Measurements from ENCODE around the gene LOXL1.

The LOXL1 gene

DNA sequence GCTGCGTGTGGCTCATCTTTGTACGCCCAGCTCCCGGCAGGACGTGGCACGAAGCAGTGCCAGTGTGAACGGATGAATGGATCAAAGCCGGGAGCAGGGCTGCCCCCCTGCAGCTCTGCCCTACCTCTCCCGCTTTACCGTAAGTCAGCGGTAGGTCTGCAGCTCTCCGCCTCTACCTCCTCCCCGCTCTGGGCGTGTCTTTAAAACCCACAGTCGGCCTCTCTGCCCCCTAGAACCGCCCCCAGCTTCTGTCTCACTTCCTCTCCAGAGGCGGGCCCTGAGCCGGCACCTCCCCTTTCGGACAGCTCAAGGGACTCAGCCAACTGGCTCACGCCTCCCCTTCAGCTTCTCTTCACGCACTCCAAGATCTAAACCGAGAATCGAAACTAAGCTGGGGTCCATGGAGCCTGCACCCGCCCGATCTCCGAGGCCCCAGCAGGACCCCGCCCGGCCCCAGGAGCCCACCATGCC lies 68.2 kb downstream of the LOXL1 start, which contains the start of gene PML:
Gene PML (plus strand): TSS at position 304 of the 471 bp plus-strand sequence. CDS start 97 bp downstream, at position 401.
- DNase-seq (ENCODE audit: low spot score), result peak; percentile 97

DNA sequence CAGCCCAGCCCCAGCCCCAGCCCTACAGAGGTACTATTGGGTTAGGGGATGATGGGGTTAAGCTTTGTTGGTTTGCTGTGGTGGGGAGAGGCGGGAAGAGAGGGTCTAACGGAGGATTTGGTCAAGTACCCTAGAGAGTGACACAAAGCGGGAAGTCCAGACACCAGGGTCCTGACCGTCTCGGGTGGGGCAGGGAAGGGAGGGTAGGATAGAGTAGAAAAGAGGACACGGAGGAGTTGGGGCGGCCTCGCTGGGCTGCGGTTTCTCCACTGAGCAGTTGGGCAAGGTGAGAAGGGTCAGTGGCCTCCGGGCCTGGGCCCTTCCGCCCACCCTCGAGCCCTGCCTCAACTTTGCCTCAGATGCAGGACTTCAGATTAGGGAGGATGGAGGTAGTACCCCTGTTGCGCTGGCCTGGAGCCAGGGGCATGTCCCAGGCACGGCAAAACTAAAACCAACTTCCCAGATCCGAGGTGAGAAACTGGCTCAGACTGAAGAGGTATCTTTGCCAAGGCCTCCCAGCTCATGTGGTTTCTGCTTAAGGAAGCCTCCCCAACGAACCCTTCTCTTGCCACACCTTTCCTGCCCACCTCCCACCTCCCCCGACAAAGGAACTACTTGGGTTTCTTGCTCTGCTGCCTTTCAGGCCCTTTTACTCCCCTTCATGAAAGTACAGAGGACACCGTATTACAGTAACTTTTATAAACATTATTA lies 68.8 kb downstream of the LOXL1 start:
- DNase-seq (ENCODE audit: low spot score), result peak; percentile 14

DNA sequence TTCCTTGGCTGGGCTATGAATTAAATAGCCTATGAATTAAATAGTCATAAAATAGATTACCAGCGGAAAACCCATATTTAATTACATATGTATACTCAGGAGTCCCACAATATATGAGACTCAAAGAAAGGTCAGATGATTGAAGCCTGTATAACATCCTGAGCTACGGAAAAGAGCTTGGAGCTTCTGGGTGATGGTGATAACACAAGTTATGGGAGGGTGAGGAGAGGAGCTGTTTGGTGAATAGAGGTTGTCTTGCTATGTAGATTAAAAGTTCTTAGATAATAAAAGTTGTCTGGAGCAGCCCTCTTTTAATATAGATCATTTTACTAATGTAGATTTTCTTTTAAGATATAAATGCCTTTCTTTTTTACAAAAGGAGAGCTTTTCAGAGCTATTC lies 70.0 kb downstream of the LOXL1 start:
- no peak for DNase-seq (ENCODE audit: low spot score)

DNA sequence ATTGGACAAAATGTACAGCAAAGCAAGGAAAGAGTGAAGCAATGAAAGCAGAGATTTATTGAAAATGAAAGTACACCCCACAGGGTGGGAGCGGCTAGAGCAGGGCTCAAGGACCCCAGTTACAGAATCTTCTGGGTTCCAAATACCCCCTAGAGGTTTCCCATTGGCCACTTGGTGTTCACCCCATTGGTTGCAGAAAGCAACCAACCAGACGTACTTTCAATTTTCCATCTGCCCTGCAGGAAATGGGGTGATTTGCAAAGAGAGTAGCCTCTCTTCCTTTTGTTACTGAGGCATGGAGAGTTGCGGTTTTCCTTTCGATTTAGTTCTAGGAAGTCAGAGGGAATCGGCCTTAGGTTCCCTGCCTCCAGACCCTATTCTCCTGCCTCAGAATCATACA lies 70.7 kb downstream of the LOXL1 start:
- peak; percentile 51 for DNase-seq (ENCODE audit: low spot score)

DNA sequence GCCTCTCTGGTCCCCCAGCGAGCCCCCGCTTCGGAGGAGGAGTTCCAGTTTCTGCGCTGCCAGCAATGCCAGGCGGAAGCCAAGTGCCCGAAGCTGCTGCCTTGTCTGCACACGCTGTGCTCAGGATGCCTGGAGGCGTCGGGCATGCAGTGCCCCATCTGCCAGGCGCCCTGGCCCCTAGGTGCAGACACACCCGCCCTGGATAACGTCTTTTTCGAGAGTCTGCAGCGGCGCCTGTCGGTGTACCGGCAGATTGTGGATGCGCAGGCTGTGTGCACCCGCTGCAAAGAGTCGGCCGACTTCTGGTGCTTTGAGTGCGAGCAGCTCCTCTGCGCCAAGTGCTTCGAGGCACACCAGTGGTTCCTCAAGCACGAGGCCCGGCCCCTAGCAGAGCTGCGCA lies 71.7 kb downstream of the LOXL1 start:
- no peak for DNase-seq (ENCODE audit: low spot score)

All from AG20443 (cell line).